Mammary epithelial cell (primary cell): ENCODE data around the gene MRPS18C.

Experiments used
- EZH2 ChIP-seq: IDR thresholded peaks from 2 replicates; pipeline ENCODE4 v1.6.1; 2012; ENCODE audit warnings: low read length, inconsistent platforms, borderline replicate concordance
- TF ChIP-seq, protein P1 (sequence below), 2 donors: IDR thresholded peaks in 1 of 2; conservative IDR thresholded peaks in 1 of 2; 2 replicates each; pipeline ENCODE4 v1.5.1; 2011 to 2012; ENCODE audit warnings: inconsistent platforms in 2 of 2, low read length in 2 of 2, mild to moderate bottlenecking in 2 of 2, control low read depth in 1 of 2, low read depth in 1 of 2; ENCODE audit not compliant: insufficient read depth in 1 of 2; ENCODE audit errors: extremely low read depth in 1 of 2

DNA sequence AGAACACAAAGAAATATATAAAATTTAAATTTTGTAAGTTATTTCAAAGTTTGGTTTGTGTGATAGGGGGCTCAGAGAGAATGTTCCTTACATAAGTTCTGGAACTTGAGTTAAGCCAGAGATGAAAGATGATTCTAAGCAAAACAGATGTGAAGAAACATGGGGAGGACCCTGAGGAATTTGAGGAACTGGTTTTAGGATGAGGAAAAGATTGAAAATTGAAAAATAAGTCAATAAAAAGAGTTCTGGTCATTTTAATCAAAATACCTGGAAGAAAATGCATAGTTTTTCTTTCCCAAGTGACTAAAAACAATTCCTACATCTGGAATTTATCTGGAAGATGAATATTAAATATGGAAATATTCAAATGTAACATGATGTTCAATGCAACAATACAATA lies 37.6 kb upstream of the MRPS18C start:
- TF ChIP-seq EZH2, result no peak
- TF ChIP-seq, protein P1, sequence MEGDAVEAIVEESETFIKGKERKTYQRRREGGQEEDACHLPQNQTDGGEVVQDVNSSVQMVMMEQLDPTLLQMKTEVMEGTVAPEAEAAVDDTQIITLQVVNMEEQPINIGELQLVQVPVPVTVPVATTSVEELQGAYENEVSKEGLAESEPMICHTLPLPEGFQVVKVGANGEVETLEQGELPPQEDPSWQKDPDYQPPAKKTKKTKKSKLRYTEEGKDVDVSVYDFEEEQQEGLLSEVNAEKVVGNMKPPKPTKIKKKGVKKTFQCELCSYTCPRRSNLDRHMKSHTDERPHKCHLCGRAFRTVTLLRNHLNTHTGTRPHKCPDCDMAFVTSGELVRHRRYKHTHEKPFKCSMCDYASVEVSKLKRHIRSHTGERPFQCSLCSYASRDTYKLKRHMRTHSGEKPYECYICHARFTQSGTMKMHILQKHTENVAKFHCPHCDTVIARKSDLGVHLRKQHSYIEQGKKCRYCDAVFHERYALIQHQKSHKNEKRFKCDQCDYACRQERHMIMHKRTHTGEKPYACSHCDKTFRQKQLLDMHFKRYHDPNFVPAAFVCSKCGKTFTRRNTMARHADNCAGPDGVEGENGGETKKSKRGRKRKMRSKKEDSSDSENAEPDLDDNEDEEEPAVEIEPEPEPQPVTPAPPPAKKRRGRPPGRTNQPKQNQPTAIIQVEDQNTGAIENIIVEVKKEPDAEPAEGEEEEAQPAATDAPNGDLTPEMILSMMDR (conservative IDR thresholded peaks at IDR 0.05 in 1 of 2, IDR thresholded peaks at IDR 0.05 in 1 of 2; ENCODE audit: extremely low read depth in 1 of 2, insufficient read depth in 1 of 2, low read depth in 1 of 2, low read length in 2 of 2), result no peak
